Activated B cell treated with CpG ODN at 0.5 μM for 24 hours (primary cell): Measurements from ENCODE around the gene SLC15A5. TPM values are rescaled to one million over a fixed set of nuclear protein-coding genes. Genes with fewer than 3 reads are reported as not detected.

Experiments
- ATAC-seq: fragments of 200-7000 bp; cut with Tn5 transposase; one replicate; pipeline ENCODE4 v1.10.0; 2021; ENCODE audit warnings: low read depth, mild to moderate bottlenecking, moderate library complexity
- CTCF ChIA-PET: fragments of 350-600 bp; sonication (Branson Sonifier 250); formaldehyde crosslinking; loops from one replicate; lab custom pipeline; 2021; ENCODE audit warnings: antibody characterized with exemption; lab: Charles Lee
- POLR2A ChIA-PET: fragments of 350-600 bp; sonication (Branson Sonifier 250); formaldehyde crosslinking; loops from one replicate; lab custom pipeline; 2021; ENCODE audit warnings: antibody characterized with exemption; lab: Charles Lee
- DNase-seq: peaks from one replicate; pipeline ENCODE4 v3.0.0; 2022
- H3K27ac Mint-ChIP-seq: one replicate; pipeline ENCODE4 v1.8.0; 2020; ENCODE audit warnings: mixed read lengths
- H3K27me3 Mint-ChIP-seq: one replicate; pipeline ENCODE4 v1.8.0; 2021; ENCODE audit warnings: mixed read lengths
- H3K36me3 Mint-ChIP-seq: one replicate; pipeline ENCODE4 v1.8.0; 2021; ENCODE audit warnings: low read depth, mixed read lengths
- H3K4me1 Mint-ChIP-seq: one replicate; pipeline ENCODE4 v1.8.0; 2021; ENCODE audit warnings: mixed read lengths
- H3K4me3 Mint-ChIP-seq: one replicate; pipeline ENCODE4 v1.8.0; 2020; ENCODE audit warnings: mild to moderate bottlenecking, mixed read lengths
- H3K9me3 Mint-ChIP-seq: one replicate; pipeline ENCODE4 v1.8.0; 2020; ENCODE audit warnings: mixed read lengths
- CTCF ChIP-seq: fragments of 200-600 bp; IDR thresholded peaks from one replicate; pipeline ENCODE4 v1.8.0; 2022; ENCODE audit warnings: antibody characterized with exemption, mild to moderate bottlenecking
- intact Hi-C: fragments of 100-400 bp; cut with micrococcal nuclease; formaldehyde crosslinking; loops from one replicate; pipeline ENCODE4 v1.15.1; 2024
- total RNA-seq: library from RNA; stranded (reverse); gene quantifications from 2 replicates; pipeline ENCODE4 v1.2.3, GENCODE V29; 2022

The SLC15A5 gene
- total RNA-seq, 1 donor from 2014 or later: not detected

- H3K4me3 Mint-ChIP-seq: no peak overlapping the region
- TF ChIP-seq CTCF: no peak
- no peak for DNase-seq
- no peaks in the 10 kb centered on the region for H3K4me1 Mint-ChIP-seq
- intact Hi-C loops: no loop called here
- POLR2A ChIA-PET: no interaction called here
- H3K27ac Mint-ChIP-seq: no peak overlapping the region
- H3K36me3 Mint-ChIP-seq: no peaks in the 10 kb centered on the region
- CTCF ChIA-PET: no interaction called here
- ATAC-seq: no peak
- no peaks in the 10 kb centered on the region for H3K9me3 Mint-ChIP-seq
- no peaks in the 10 kb centered on the region for H3K27me3 Mint-ChIP-seq
Observed at GRCh38 chr12:16300122-16300521, 22.6 kb upstream of the SLC15A5 start.

- no peaks in the 10 kb centered on the region for H3K27me3 Mint-ChIP-seq
Observed at GRCh38 chr12:16299403-16299802, 21.9 kb upstream of the SLC15A5 start.

GRCh38 chr12:16297521-16297920 is 20.0 kb upstream of the SLC15A5 start:
- intact Hi-C loops: no loop called here
- ChIA-PET POLR2A (no interaction called here), CTCF (no interaction called here)
- DNase-seq (no peak), ATAC-seq (no peak)
- Mint-ChIP-seq H3K36me3 (no peaks in the 10 kb centered on the region), H3K4me3 (no peak overlapping the region), H3K4me1 (no peaks in the 10 kb centered on the region), H3K27me3 (no peaks in the 10 kb centered on the region), H3K27ac (no peak overlapping the region), H3K9me3 (no peaks in the 10 kb centered on the region)
- no peak for TF ChIP-seq CTCF

More at GRCh38 chr12:16299403-16299802, 21.9 kb upstream of the SLC15A5 start:
- Mint-ChIP-seq H3K4me1 (no peaks in the 10 kb centered on the region), H3K36me3 (no peaks in the 10 kb centered on the region), H3K9me3 (no peaks in the 10 kb centered on the region), H3K27ac (no peak overlapping the region), H3K4me3 (no peak overlapping the region)
- ATAC-seq: no peak
- ChIA-PET POLR2A (no interaction called here), CTCF (no interaction called here)
- TF ChIP-seq CTCF: no peak
- no peak for DNase-seq
- intact Hi-C loops: no loop called here

- H3K27me3 Mint-ChIP-seq: no peaks in the 10 kb centered on the region
- no peak for TF ChIP-seq CTCF
- intact Hi-C loops: no loop called here
- H3K4me3 Mint-ChIP-seq: no peak overlapping the region
- H3K4me1 Mint-ChIP-seq: no peaks in the 10 kb centered on the region
- CTCF ChIA-PET: no interaction called here
- DNase-seq: no peak
- no peak overlapping the region for H3K27ac Mint-ChIP-seq
- H3K36me3 Mint-ChIP-seq: no peaks in the 10 kb centered on the region
- POLR2A ChIA-PET: no interaction called here
- ATAC-seq: no peak
- no peaks in the 10 kb centered on the region for H3K9me3 Mint-ChIP-seq
Observed at GRCh38 chr12:16294376-16294956, 17.0 kb upstream of the SLC15A5 start.

- ChIA-PET CTCF (no interaction called here), POLR2A (no interaction called here)
- no peaks in the 10 kb centered on the region for H3K9me3 Mint-ChIP-seq
- no peak overlapping the region for H3K4me3 Mint-ChIP-seq
- TF ChIP-seq CTCF: no peak
- no peak for DNase-seq
- no peak for ATAC-seq
- intact Hi-C loops: no loop called here
- no peaks in the 10 kb centered on the region for H3K27me3 Mint-ChIP-seq
- no peaks in the 10 kb centered on the region for H3K36me3 Mint-ChIP-seq
- no peak overlapping the region for H3K27ac Mint-ChIP-seq
- no peaks in the 10 kb centered on the region for H3K4me1 Mint-ChIP-seq
Observed at GRCh38 chr12:16291032-16291431, 13.5 kb upstream of the SLC15A5 start.
